ENCODE measurements around the gene HOXA10. TPM values are rescaled to one million over a fixed set of nuclear protein-coding genes. Genes with fewer than 3 reads are reported as not detected.

Gene HOXA10
- total RNA-seq, 1 experiment from 2014 or later, result not detected

GRCh38 chr7:27142580-27143022, 31.5 kb downstream of the HOXA10 start:
- no peaks in the 10 kb centered on the region for H3K27me3 ChIP-seq (ENCODE audit: insufficient read depth, low read depth)
- BruUV-seq (replicated peaks), result no TSS peak
- H3K4me2 ChIP-seq, result no peak overlapping the region
- no peak overlapping the region for H3K27ac ChIP-seq
- H4K20me1 ChIP-seq (ENCODE audit: insufficient read depth), result no peaks in the 10 kb centered on the region
- DNase-seq, result no peak
- ChIA-PET CTCF (interaction anchor here (0.6 kb wide), 1 partner anchor 291 kb away, joined by 4 read pairs; no protein-coding TSS in a partner anchor), POLR2A (ENCODE audit: unreplicated experiment) (no interaction called here)
- TF ChIP-seq EZH2 (IDR thresholded peaks at IDR 0.05; ENCODE audit: low read depth) (no peak), CTCF (conservative IDR thresholded peaks at IDR 0.05) (no peak)
- no peak overlapping the region for H3K4me3 ChIP-seq
- H3F3A ChIP-seq (ENCODE audit: insufficient read depth, low read depth), result no peaks in the 10 kb centered on the region; the same call in 1 of the 2 replicates
- no peaks in the 10 kb centered on the region for H3K36me3 ChIP-seq (ENCODE audit: low read depth)
- no peaks in the 10 kb centered on the region for H3K79me2 ChIP-seq (ENCODE audit: low read depth)
- H3K9me2 ChIP-seq (ENCODE audit: insufficient read depth), result no peaks in the 10 kb centered on the region
- no peaks in the 10 kb centered on the region for H3K9me3 ChIP-seq (ENCODE audit: insufficient read depth, low read depth)
- no peak overlapping the region for H2AFZ ChIP-seq
- intact Hi-C loops (cut with micrococcal nuclease; ENCODE audit: unreplicated experiment), result no loop called here
- H3K4me1 ChIP-seq (replicated peaks; ENCODE audit: insufficient read depth), result no peaks in the 10 kb centered on the region

- DNase-seq, result no peak
- peaks cover 4% of the 10 kb centered on the region for H3K4me1 ChIP-seq (replicated peaks; ENCODE audit: insufficient read depth)
- no TSS peak for BruUV-seq (replicated peaks)
- no peak overlapping the region for H3K27ac ChIP-seq
- POLR2A ChIA-PET (ENCODE audit: unreplicated experiment), result no interaction called here
- H3K27me3 ChIP-seq (ENCODE audit: insufficient read depth, low read depth), result no peaks in the 10 kb centered on the region
- CTCF ChIA-PET, result interaction anchor here (0.6 kb wide), 1 partner anchor 291 kb away, joined by 4 read pairs; no protein-coding TSS in a partner anchor
- TF ChIP-seq EZH2 (IDR thresholded peaks at IDR 0.05; ENCODE audit: low read depth) (no peak), CTCF (conservative IDR thresholded peaks at IDR 0.05) (no peak)
- H3K4me3 ChIP-seq, result no peak overlapping the region
- H3K4me2 ChIP-seq, result no peak overlapping the region
- intact Hi-C loops (cut with micrococcal nuclease; ENCODE audit: unreplicated experiment), result no loop called here
- no peaks in the 10 kb centered on the region; the same call in 1 of the 2 replicates for H3F3A ChIP-seq (ENCODE audit: insufficient read depth, low read depth)
- H2AFZ ChIP-seq, result no peak overlapping the region
- no peaks in the 10 kb centered on the region for H3K79me2 ChIP-seq (ENCODE audit: low read depth)
- H3K9me2 ChIP-seq (ENCODE audit: insufficient read depth), result no peaks in the 10 kb centered on the region
- H3K36me3 ChIP-seq (ENCODE audit: low read depth), result no peaks in the 10 kb centered on the region
- H3K9me3 ChIP-seq (ENCODE audit: insufficient read depth, low read depth), result no peaks in the 10 kb centered on the region
- H4K20me1 ChIP-seq (ENCODE audit: insufficient read depth), result no peaks in the 10 kb centered on the region
Observed at GRCh38 chr7:27141923-27142579, 32.1 kb downstream of the HOXA10 start.

GRCh38 chr7:27141137-27141922, 32.8 kb downstream of the HOXA10 start:
- Histone ChIP-seq H3K9me2 (ENCODE audit: insufficient read depth) (no peaks in the 10 kb centered on the region), H4K20me1 (ENCODE audit: insufficient read depth) (no peaks in the 10 kb centered on the region), H3K36me3 (ENCODE audit: low read depth) (no peaks in the 10 kb centered on the region), H3K4me1 (replicated peaks; ENCODE audit: insufficient read depth) (peaks cover 11% of the 10 kb centered on the region), H3F3A (ENCODE audit: insufficient read depth, low read depth) (no peaks in the 10 kb centered on the region; the same call in 1 of the 2 replicates), H3K4me3 (no peak overlapping the region), H3K9me3 (ENCODE audit: insufficient read depth, low read depth) (no peaks in the 10 kb centered on the region), H2AFZ (no peak overlapping the region), H3K27ac (no peak overlapping the region), H3K79me2 (ENCODE audit: low read depth) (no peaks in the 10 kb centered on the region), H3K27me3 (ENCODE audit: insufficient read depth, low read depth) (no peaks in the 10 kb centered on the region), H3K4me2 (no peak overlapping the region)
- intact Hi-C loops (cut with micrococcal nuclease; ENCODE audit: unreplicated experiment), result no loop called here
- no peak for DNase-seq
- TF ChIP-seq CTCF (conservative IDR thresholded peaks at IDR 0.05) (no peak), EZH2 (IDR thresholded peaks at IDR 0.05; ENCODE audit: low read depth) (no peak)
- CTCF ChIA-PET, result no interaction called here
- POLR2A ChIA-PET (ENCODE audit: unreplicated experiment), result no interaction called here
- BruUV-seq (replicated peaks), result no TSS peak
